Activated naive CD8-positive, alpha-beta T cell treated with anti-CD3 and anti-CD28 coated beads, Interleukin-2, amount 50 U/mL, for 24 hours (primary cell): ENCODE results near the gene UPK1B.

ENCODE experiments used
- ATAC-seq: fragments of 150-1000 bp; cut with Tn5 transposase; one replicate; pipeline ENCODE4 v1.10.0; 2021
- DNase-seq: peaks from one replicate; pipeline ENCODE4 v3.0.0; 2021
- H3K27ac Mint-ChIP-seq: one replicate; pipeline ENCODE4 v1.8.0; 2021; ENCODE audit warnings: mild to moderate bottlenecking, mixed read lengths
- H3K27me3 Mint-ChIP-seq: one replicate; pipeline ENCODE4 v1.8.0; 2021; ENCODE audit warnings: mixed read lengths
- H3K36me3 Mint-ChIP-seq: one replicate; pipeline ENCODE4 v1.8.0; 2021; ENCODE audit warnings: low read depth, mixed read lengths
- H3K4me1 Mint-ChIP-seq: one replicate; pipeline ENCODE4 v1.8.0; 2021; ENCODE audit warnings: mixed read lengths
- H3K4me3 Mint-ChIP-seq: one replicate; pipeline ENCODE4 v1.8.0; 2021; ENCODE audit warnings: mild to moderate bottlenecking, moderate library complexity, mixed read lengths
- H3K9me3 Mint-ChIP-seq: one replicate; pipeline ENCODE4 v1.8.0; 2021; ENCODE audit warnings: mixed read lengths

Gene UPK1B

DNA sequence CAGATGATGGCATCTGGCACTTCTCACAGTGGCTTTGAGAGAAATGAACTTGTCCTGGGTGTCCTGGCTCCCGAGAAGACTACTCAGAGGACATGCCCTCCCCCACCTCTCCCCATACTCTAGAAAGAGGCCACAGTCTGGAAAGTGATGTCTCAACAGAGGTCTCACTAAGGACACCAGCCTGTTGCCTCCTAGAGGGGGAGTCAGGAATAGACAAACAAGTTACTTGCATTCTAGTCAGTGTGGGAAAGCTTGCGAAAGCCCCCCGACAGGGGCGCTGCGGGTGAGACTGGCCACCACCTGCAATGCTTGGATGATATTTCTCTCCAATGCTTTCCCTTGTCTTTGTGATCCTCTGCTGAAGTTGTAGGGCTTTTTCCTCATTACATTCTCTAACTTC lies 50.1 kb downstream of the UPK1B start:
- Mint-ChIP-seq H3K9me3 (no peaks in the 10 kb centered on the region), H3K4me1 (peaks cover 12% of the 10 kb centered on the region), H3K4me3 (no peak overlapping the region), H3K27me3 (no peaks in the 10 kb centered on the region), H3K27ac (no peak overlapping the region), H3K36me3 (peaks cover 33% of the 10 kb centered on the region)
- ATAC-seq (no peak), DNase-seq (no peak)

DNA sequence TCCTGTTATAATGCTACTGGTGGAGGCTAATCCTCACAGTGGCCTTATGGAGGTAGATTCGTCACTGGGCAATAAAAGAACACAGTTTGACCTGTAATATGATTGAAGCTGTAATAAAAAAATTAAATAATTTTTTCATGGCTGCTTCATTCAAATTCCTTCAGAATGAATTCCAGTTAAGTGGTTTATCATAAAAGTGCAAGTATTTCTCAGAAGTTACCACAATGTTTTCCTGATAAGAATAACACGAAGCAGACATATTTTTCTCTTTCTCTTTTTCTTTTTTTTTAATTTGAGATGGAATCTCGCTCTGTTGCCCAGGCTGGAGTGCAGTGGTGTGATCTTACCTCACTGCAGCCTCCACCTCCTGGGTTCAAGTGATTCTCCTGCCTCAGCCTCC lies 51.7 kb downstream of the UPK1B start:
- peaks cover 2% of the 10 kb centered on the region for H3K4me1 Mint-ChIP-seq
- peaks cover 40% of the 10 kb centered on the region for H3K36me3 Mint-ChIP-seq
- no peak overlapping the region for H3K27ac Mint-ChIP-seq
- H3K4me3 Mint-ChIP-seq = no peak overlapping the region
- DNase-seq (no peak), ATAC-seq (no peak)
- no peaks in the 10 kb centered on the region for H3K9me3 Mint-ChIP-seq
- no peaks in the 10 kb centered on the region for H3K27me3 Mint-ChIP-seq

DNA sequence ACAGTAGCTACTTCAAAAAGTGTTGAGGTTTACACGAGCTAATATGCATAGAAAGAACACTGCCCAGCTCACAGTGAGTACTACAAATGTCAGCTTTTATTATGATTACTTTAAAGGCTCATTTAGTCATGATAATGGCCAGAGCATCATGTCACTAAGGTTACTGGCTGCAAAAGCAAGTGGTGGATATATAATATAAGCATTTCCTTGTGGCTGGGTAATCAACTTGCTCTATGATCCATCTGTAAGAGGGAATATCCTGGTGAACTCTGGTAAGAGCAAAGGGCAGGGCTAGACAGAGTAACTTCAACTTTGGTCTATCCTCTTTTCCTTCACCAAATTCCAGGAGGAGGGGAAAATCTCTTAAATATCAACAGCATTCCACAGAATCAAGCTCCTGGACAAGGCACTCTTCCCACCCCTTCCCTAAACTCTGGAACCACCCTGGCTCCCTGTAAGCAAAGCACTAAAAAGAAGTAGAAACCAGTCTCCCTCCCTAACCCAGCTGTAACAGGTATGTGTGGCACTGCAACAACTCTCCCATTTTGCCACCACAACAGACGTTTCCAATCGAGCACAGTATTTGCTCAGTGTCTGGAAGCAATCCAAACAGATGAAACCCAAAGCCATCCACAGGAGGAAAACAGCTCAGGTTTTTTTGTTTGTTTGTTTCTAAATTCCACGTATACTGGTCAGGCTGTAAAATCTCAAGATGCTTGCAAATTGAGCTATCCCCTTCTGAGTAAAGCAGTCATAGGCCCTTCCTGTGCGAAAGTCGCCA lies 53.9 kb downstream of the UPK1B start:
- Mint-ChIP-seq H3K36me3 (peaks cover 41% of the 10 kb centered on the region), H3K27me3 (no peaks in the 10 kb centered on the region), H3K27ac (no peak overlapping the region), H3K9me3 (no peaks in the 10 kb centered on the region), H3K4me1 (peaks cover 2% of the 10 kb centered on the region), H3K4me3 (no peak overlapping the region)
- DNase-seq (no peak), ATAC-seq (no peak)

DNA sequence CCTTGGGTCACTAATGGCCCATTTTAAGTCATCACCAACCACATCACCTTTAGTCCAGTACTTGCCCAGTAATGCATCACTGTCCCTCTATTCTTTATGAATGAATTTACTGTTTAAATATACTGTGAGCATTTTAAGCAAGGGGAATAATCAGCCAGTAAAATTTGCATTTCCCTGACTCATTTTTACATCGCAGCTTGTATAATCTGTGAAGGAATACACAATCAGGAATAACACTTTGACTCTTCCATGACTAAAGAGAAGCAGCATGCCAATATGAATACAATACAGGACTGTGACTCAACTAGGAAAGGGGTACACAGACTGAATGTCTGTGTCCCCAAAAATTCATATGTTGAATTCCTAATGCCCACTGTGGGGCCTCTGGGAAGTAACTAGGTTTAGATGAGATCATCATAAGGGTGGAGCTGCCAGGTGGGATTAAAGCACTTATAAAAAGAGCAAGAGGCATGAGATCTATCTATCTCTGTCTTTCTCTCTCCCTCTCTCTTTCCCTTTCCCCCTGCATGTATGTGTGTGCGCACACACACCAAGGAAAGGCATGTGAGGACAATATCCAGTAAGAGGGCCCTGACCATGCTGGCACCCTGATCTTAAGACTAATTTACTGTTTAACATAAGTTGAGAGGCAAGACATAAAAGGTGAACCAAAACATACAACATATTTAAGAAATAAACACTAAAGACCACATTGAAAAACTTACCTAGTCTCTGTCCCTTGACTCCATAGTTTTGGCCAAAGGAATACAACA lies 55.2 kb downstream of the UPK1B start:
- Mint-ChIP-seq H3K36me3 (peaks cover 35% of the 10 kb centered on the region), H3K27me3 (no peaks in the 10 kb centered on the region), H3K4me3 (no peak overlapping the region), H3K27ac (peak overlapping the region; percentile 11), H3K9me3 (no peaks in the 10 kb centered on the region), H3K4me1 (no peaks in the 10 kb centered on the region)
- ATAC-seq (no peak), DNase-seq (no peak)

DNA sequence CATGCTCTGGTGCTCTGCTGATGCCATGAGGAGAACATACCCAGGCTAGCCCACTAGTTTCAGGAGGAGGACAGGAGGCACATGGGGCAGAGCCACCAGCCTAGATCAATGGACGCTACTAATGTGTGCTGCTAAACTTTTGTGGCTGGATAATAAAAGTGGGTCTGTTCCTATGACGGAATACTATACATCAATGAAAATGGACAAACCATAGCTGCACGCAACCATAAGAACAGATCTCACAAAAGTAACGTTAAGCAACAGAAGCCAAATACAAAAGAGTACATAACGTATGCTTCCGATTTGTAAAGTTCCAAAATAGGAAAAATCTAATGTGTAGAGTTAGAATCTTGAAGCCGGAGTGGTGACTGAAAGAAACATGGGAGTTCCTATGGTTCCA lies 55.8 kb downstream of the UPK1B start:
- H3K4me3 Mint-ChIP-seq = no peak overlapping the region
- ATAC-seq (no peak), DNase-seq (no peak)
- H3K4me1 Mint-ChIP-seq = no peaks in the 10 kb centered on the region
- peaks cover 37% of the 10 kb centered on the region for H3K36me3 Mint-ChIP-seq
- H3K27ac Mint-ChIP-seq = no peak overlapping the region
- H3K9me3 Mint-ChIP-seq = no peaks in the 10 kb centered on the region
- no peaks in the 10 kb centered on the region for H3K27me3 Mint-ChIP-seq

DNA sequence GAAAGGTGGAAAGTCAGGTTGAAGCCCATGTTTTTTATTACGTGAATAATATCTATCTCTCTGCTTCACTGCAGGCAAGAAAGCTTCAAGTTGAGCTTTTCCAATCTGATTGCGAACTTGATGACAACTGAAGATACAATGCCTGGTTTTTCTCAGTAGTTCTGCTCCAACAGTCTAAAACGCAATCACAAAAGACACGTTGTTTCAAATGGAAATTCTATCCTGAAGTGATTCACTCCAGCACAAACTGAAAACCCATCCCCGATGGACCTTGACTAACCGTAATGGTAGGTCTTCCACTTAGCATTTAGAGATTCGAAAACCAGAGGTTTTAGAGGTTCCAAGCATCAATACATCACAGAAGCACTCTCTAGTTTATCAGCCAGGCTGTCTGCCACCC lies 56.7 kb downstream of the UPK1B start:
- Mint-ChIP-seq H3K36me3 (peaks cover 38% of the 10 kb centered on the region), H3K4me3 (no peak overlapping the region), H3K9me3 (no peaks in the 10 kb centered on the region), H3K27ac (no peak overlapping the region), H3K4me1 (peaks cover 6% of the 10 kb centered on the region), H3K27me3 (no peaks in the 10 kb centered on the region)
- DNase-seq (no peak), ATAC-seq (no peak)

DNA sequence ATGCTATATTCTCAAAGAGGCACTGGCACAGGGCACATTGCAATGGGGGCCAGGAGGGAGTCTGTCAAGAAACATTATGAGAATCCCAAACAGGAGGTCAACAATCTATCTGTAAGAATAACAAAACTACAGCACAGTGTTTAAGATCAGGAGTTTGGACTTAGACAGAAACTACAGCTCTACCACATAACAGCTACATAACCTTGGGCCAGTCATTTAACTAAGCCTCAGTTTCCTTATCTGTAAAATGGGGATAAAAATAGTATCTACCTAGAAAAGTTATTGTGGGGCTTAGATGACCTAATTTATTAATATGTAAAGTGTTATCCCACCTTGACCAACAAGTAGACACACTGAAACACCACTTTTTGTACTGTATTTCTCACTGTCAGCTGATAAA lies 57.3 kb downstream of the UPK1B start:
- H3K4me3 Mint-ChIP-seq = no peak overlapping the region
- H3K4me1 Mint-ChIP-seq = peaks cover 13% of the 10 kb centered on the region
- no peak overlapping the region for H3K27ac Mint-ChIP-seq
- peaks cover 45% of the 10 kb centered on the region for H3K36me3 Mint-ChIP-seq
- no peaks in the 10 kb centered on the region for H3K9me3 Mint-ChIP-seq
- H3K27me3 Mint-ChIP-seq = no peaks in the 10 kb centered on the region
- ATAC-seq = no peak
- DNase-seq = no peak

DNA sequence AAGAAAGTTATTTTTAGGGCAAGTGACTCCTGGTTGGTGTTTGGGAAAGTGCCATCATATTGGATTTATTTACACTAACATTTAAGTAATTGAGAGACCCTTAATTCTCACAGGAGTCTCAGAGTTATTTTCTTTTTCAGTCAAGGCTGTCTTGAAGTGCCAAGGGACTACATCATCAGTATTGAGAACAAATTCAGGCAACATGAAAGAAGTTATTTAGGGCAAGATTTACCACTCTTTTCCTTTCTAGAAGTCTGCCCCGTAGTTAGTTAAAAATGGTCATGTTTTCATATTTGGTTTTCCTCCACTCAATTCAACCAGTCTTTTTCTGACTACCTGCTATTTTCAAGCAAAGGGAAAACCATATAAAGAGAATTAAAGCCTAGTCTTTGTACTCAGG lies 61.2 kb downstream of the UPK1B start:
- no peak overlapping the region for H3K4me3 Mint-ChIP-seq
- H3K9me3 Mint-ChIP-seq = no peaks in the 10 kb centered on the region
- peak overlapping the region; percentile 64 for H3K27ac Mint-ChIP-seq
- no peak for DNase-seq
- peaks cover 36% of the 10 kb centered on the region for H3K36me3 Mint-ChIP-seq
- no peaks in the 10 kb centered on the region for H3K27me3 Mint-ChIP-seq
- ATAC-seq = no peak
- H3K4me1 Mint-ChIP-seq = peaks cover 49% of the 10 kb centered on the region

DNA sequence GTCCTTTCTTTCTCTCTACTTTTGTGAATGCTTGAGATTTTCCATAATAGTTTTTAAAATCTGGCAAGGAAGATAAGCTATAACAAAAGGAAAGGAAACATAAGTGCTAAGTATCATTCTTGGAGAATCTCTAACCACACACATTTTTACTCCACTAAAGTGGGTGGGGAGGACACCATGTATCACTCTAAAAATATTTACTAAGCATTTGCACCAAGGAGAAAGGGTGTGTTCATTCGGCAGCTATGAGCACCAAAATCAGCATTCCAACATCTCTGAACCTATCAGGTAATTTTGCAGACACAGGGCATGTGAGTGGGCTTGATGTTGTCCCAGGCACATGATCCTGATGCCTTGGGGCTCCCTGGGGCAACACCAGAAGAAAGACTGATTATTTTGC lies 61.8 kb downstream of the UPK1B start:
- no peaks in the 10 kb centered on the region for H3K27me3 Mint-ChIP-seq
- H3K4me3 Mint-ChIP-seq = no peak overlapping the region
- peaks cover 54% of the 10 kb centered on the region for H3K4me1 Mint-ChIP-seq
- no peaks in the 10 kb centered on the region for H3K9me3 Mint-ChIP-seq
- peak overlapping the region; percentile 64 for H3K27ac Mint-ChIP-seq
- no peak for ATAC-seq
- DNase-seq = no peak
- peaks cover 30% of the 10 kb centered on the region for H3K36me3 Mint-ChIP-seq

DNA sequence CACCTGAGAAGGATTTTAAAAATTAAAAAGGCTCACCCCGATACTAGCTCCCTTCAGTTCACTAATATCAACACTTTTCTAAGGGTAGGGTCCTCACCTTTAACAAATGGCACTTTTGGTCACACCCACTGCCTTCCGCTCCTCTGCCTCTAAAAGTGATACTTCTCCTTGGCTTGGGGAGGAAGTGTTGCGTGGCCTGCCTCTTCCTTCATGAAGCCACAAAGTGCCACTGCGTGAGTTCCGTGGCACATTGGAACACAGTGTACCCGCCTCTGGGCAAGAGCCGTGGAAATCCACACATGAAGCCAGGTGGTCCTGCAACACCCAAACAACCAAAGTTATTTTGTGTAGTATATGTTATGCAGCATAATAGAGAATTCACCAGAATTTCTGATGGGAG lies 63.4 kb downstream of the UPK1B start:
- peaks cover 24% of the 10 kb centered on the region for H3K36me3 Mint-ChIP-seq
- H3K27me3 Mint-ChIP-seq = no peaks in the 10 kb centered on the region
- H3K4me3 Mint-ChIP-seq = no peak overlapping the region
- ATAC-seq = no peak
- H3K4me1 Mint-ChIP-seq = peaks cover 62% of the 10 kb centered on the region
- H3K9me3 Mint-ChIP-seq = no peaks in the 10 kb centered on the region
- no peak overlapping the region for H3K27ac Mint-ChIP-seq
- peak; percentile 17 for DNase-seq

DNA sequence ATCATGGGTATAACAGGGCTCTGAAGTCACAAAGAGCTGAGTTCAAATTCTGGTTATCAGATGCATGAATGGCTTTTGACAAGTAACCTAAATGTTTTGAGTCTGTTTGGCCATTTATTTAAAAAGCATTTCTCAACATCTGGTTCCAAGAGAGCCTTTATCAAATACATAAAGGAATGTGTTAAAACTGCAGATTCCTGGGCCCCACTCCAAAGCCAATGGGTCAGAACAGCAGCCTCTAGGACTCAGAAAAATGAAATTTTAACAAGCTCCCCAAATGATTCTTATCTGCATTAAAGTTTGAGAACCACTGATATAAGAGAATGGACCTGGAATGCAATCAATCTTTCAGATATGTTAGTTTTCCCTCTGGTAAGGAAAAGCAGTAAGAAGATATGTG lies 63.9 kb downstream of the UPK1B start:
- no peaks in the 10 kb centered on the region for H3K27me3 Mint-ChIP-seq
- ATAC-seq (no peak), DNase-seq (no peak)
- H3K9me3 Mint-ChIP-seq = no peaks in the 10 kb centered on the region
- H3K4me3 Mint-ChIP-seq = no peak overlapping the region
- peaks cover 62% of the 10 kb centered on the region for H3K4me1 Mint-ChIP-seq
- peaks cover 24% of the 10 kb centered on the region for H3K36me3 Mint-ChIP-seq
- H3K27ac Mint-ChIP-seq = peak overlapping the region; percentile 39

DNA sequence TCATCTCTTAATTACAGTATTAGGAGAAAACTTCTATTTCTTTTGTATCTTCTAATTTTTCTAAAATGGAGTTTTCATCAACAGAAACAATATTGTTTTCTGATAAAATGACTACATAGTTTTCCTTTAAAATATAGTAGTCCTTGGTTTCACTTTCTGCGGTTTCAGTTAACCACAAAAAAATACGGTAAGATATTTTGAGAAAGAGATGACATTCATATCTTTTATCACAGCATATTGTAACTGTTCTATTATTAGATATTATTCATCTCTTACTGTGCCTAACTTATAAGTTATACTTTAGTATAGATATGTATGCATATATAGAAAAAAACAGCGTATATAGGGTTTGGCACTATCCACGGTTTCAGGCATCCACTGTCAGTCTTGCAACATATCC lies 65.0 kb downstream of the UPK1B start:
- Mint-ChIP-seq H3K27ac (peak overlapping the region; percentile 87), H3K27me3 (no peaks in the 10 kb centered on the region), H3K4me1 (peaks cover 62% of the 10 kb centered on the region), H3K36me3 (peaks cover 23% of the 10 kb centered on the region), H3K9me3 (no peaks in the 10 kb centered on the region), H3K4me3 (no peak overlapping the region)
- no peak for ATAC-seq
- no peak for DNase-seq

DNA sequence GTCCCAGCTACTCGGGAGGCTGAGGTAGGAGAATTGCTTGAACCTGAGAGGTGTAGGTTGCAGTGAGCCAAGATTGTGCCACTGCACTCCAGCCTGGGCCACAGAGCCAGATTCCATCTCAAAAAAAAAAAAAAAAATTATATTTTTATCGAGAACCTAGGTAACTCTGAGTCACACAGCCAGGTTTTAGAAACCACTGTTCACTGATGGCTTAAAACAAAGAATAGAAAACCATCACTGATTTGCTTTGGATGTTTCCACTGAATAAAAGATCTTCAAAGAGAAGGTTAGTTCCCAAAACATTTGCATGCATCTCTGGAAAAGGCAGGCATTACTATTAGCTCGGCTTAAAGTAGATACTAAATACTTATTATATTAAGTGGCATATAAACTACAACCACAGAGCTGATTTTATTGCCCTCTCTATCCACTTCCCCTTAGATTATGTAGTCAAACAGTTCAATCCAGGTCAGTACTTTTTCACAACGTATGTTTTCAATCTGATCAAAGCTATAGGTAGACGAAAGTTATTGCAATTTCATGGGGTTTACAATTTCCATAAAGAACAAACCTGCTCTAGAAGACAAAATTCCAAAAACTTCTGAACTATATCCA lies 65.9 kb downstream of the UPK1B start:
- H3K36me3 Mint-ChIP-seq = peaks cover 20% of the 10 kb centered on the region
- peak overlapping the region; percentile 87 for H3K27ac Mint-ChIP-seq
- peaks cover 62% of the 10 kb centered on the region for H3K4me1 Mint-ChIP-seq
- peak; percentile 17 for ATAC-seq
- H3K27me3 Mint-ChIP-seq = no peaks in the 10 kb centered on the region
- H3K4me3 Mint-ChIP-seq = peak overlapping the region; percentile 81
- no peak for DNase-seq
- H3K9me3 Mint-ChIP-seq = no peaks in the 10 kb centered on the region

DNA sequence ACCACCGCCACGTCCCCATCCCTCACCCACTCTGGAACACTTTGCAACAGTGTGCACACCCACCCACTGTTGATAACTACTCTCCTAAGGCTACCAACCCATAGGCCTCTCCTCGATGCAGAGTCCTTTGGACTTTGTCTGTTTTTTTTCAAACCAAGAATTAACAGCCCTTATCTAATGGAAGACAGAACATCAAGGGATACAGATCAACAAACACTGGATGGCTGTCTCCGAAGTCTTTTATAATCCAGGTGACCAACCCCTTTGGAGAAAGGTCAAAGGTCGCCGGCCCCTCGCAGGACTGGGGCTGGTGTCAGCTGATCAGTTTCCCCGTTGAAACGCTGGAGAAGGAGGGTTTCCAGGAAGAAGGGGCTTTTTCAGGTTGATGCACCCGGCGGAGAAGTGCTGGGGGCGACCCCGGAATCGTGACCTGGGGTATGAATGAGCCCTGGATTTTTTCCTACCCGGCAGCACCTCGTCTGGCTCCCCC lies 66.7 kb downstream of the UPK1B start:
- H3K9me3 Mint-ChIP-seq = no peaks in the 10 kb centered on the region
- H3K4me1 Mint-ChIP-seq = peaks cover 55% of the 10 kb centered on the region
- ATAC-seq (no peak), DNase-seq (peak; percentile 51)
- peaks cover 19% of the 10 kb centered on the region for H3K36me3 Mint-ChIP-seq
- H3K4me3 Mint-ChIP-seq = peak overlapping the region; percentile 81
- H3K27me3 Mint-ChIP-seq = no peaks in the 10 kb centered on the region
- H3K27ac Mint-ChIP-seq = peak overlapping the region; percentile 87
